Heart left ventricle (tissue), 13 donors: ENCODE results near the gene RPUSD2.

ENCODE experiments used
- CTCF ChIP-seq, 12 donors: fragments of 200-600 bp; sonication (generic) in 4 of 12; IDR thresholded peaks; one replicate each; pipeline versions ENCODE4 v1.5.0 to v1.8.0; 2018 to 2022; ENCODE audit warnings: antibody characterized with exemption in 12 of 12, mild to moderate bottlenecking in 5 of 12
- POLR2A ChIP-seq, 2 donors: fragments of 450-650 bp; IDR thresholded peaks; one replicate each; pipeline ENCODE4 v1.6.1; 2017; ENCODE audit warnings: antibody characterized with exemption in 2 of 2, mild to moderate bottlenecking in 2 of 2, moderate library complexity in 2 of 2
- donor health status: ischemic (EF 13 %, LVEDD 7.1; RV severe dilation, severe dysfunction).
- donor health status: DM: no; HTN: yes; CAD: no.
- donor health status: DM: no; HTN: no; CAD: no.
- donor health status: ischemic (EF 25% LVEDD 6.9; RV normal size, moderate dysfunction).
- donor health status: ischemic (EF 25% LVEDD 5.7; RV mildly dilated, moderate dysfunction).
- donor health status: ischemic (EF 35%, LVEDD 5.7; RV mildly dilated, moderate dysfunction).
- donor health status: nonischemic (EF 11% LVEDD 7.7; RV severe dilation, severe dysfunction).
- donor health status: DM: yes; HTN: yes; CAD: no.
- donor health status: PGD.
- donor health status: ischemic (EF 29% LVEDD 5.4; RV normal size, mild dysfunction).
- donor health status: nonischemic (EF 23%, LVEDD 6.1; RV moderate dilation, normal function).

DNA sequence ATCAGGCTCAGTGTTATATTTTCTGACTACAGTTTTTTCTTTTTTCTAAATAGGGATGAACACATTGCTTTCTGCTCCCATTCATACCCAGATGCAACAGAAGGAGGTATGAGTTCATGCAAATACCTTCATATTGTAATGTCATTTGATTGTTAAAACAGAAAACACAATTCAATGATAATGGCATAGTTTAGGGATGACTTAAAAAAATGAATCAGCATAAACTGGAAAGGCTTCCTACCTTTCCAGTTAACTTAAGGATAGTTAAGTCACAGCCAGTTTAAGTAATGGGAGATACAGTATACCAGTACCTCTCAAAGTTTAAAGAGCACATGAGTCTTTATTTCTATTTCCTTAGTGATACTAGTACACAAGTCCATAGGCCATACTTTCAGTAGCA, 49.8 kb downstream of the RPUSD2 start:
- no peak for TF ChIP-seq POLR2A (IDR thresholded peaks at IDR 0.05)
- no peak for TF ChIP-seq CTCF (IDR thresholded peaks at IDR 0.05)
